Right renal pelvis (tissue), 4 donors: Measurements from ENCODE around the gene KCNK6. TPM values are rescaled to one million over a fixed set of nuclear protein-coding genes. Genes with fewer than 3 reads are reported as not detected.
"Not testable (repeated sequence)": the region's sequence is repeated elsewhere in the genome, so short reads cannot be mapped to it uniquely, and the experiment has no call there.

Experiments
- DNase-seq, 4 donors: peaks; one replicate each; pipeline ENCODE4 v3.0.0-alpha.2; 2013; ENCODE audit warnings: low read depth in 4 of 4, low spot score in 3 of 4, missing footprints in 1 of 4
- polyA plus RNA-seq, 4 donors: library from polyadenylated mRNA; unstranded; fragments of 120-200 nt; gene quantifications; one replicate each; pipeline ENCODE4 v1.2.1, GENCODE V29; 2013; ENCODE audit not compliant: insufficient read length in 4 of 4

Gene KCNK6
- polyA plus RNA-seq, 4 donors = 3.1 to 4.2 (median 3.3) TPM

- no peak for DNase-seq
Observed at GRCh38 chr19:38360839-38361631, 41.4 kb downstream of the KCNK6 start.

- DNase-seq = peak in 2 of 4 donors; percentile 67 to 73
Observed at GRCh38 chr19:38361633-38362075, 42.0 kb downstream of the KCNK6 start.

- peak in 3 of 4 donors; percentile 41 to 65 (median 44) for DNase-seq
Observed at GRCh38 chr19:38362076-38362945, 42.7 kb downstream of the KCNK6 start.

- not testable (repeated sequence) for DNase-seq
Observed at GRCh38 chr19:38362946-38363688, 43.5 kb downstream of the KCNK6 start.

- DNase-seq = no peak
Observed at GRCh38 chr19:38367041-38367440, 47.4 kb downstream of the KCNK6 start.

GRCh38 chr19:38369584-38369983, 49.9 kb downstream of the KCNK6 start:
- no peak for DNase-seq

GRCh38 chr19:38370299-38370698, 50.7 kb downstream of the KCNK6 start:
- no peak for DNase-seq

GRCh38 chr19:38371081-38371480, 51.4 kb downstream of the KCNK6 start:
- no peak for DNase-seq

- DNase-seq = no peak
Observed at GRCh38 chr19:38373907-38374331, 54.3 kb downstream of the KCNK6 start.

- peak; percentile 97 to 98 (median 98) for DNase-seq
Observed at GRCh38 chr19:38374332-38375097, 54.9 kb downstream of the KCNK6 start, which contains the start of gene PSMD8. Gene PSMD8, plus strand, starts transcription at chr19:38374571. Its CDS starts 31 bp downstream, at chr19:38374602.

- no peak for DNase-seq
Observed at GRCh38 chr19:38375098-38375493, 55.5 kb downstream of the KCNK6 start.

GRCh38 chr19:38375748-38376147, 56.1 kb downstream of the KCNK6 start:
- no peak for DNase-seq

- no peak for DNase-seq
Observed at GRCh38 chr19:38376576-38376975, 56.9 kb downstream of the KCNK6 start.

GRCh38 chr19:38377052-38377451, 57.4 kb downstream of the KCNK6 start:
- no peak for DNase-seq

GRCh38 chr19:38378866-38379265, 59.2 kb downstream of the KCNK6 start:
- no peak for DNase-seq

- DNase-seq = no peak
Observed at GRCh38 chr19:38381138-38381537, 61.5 kb downstream of the KCNK6 start.
